Stimulated activated CD4-positive, alpha-beta T cell treated with anti-CD3 and anti-CD28 coated beads, TNF-alpha, amount 100 ng/mL, for 4 hours (primary cell): ENCODE results near the gene EXOC1L.

ENCODE experiments used
- DNase-seq, 3 experiments: peaks; one replicate each; pipeline ENCODE4 v3.0.0-alpha.2; 2020; ENCODE audit warnings: low read depth in 3 of 3

Gene EXOC1L

DNA sequence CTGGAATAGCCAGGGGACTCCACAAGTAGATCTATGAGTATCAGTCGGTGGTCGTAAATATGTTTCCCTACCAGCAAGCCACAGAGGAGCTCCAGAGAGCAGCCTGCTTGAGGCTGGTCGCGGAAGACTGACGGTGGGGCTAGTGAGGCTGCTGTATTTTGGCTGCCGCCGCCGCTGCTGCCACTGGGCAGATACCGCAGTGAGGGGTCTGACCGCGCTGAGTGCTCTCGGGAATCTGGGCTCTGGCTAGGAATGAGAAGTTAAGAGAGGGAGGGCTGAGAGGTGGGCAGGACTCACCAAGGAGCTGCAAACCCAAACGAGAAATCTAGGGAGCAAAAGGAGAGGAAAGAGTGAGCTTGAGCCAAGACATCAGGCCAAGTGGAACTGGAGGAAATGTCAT, at the start of gene EXOC1L:
Gene EXOC1L, plus strand, starts transcription at position 157 of the 400 bp plus-strand sequence. Its CDS starts 237 bp downstream, at position 394.
- DNase-seq = no peak

GRCh38 chr4:55770662-55771061, 48.9 kb upstream of the EXOC1L start:
- DNase-seq = no peak

- DNase-seq = no peak
These were observed 38.2 kb upstream of the EXOC1L start for GRCh38 chr4:55781341-55781740.

GRCh38 chr4:55781812-55782211, 37.8 kb upstream of the EXOC1L start:
- no peak for DNase-seq

GRCh38 chr4:55783584-55783983, 36.0 kb upstream of the EXOC1L start:
- no peak for DNase-seq

GRCh38 chr4:55784747-55785146, 34.8 kb upstream of the EXOC1L start:
- no peak for DNase-seq

DNA sequence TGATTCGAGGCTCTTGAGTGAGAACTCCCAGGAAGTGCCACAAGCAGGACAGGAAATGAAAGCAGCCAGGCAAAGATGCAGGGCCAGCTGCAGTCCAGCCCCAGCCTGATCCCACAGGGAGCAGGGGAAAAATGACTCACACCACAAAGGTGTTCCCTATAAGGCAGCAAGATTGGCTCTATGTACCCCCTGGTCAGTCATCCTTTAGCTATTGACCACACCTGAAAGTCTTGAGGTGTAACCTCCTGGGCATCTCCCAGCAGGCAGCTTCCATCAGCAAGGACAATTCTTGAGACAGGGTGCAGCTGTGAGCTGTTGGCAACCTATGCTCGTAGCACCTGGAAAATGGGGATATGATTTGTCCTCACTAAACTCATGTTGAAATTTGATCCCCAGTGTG, 27.9 kb upstream of the EXOC1L start:
- DNase-seq = no peak

GRCh38 chr4:55793479-55793878, 26.1 kb upstream of the EXOC1L start:
- DNase-seq = no peak

DNA sequence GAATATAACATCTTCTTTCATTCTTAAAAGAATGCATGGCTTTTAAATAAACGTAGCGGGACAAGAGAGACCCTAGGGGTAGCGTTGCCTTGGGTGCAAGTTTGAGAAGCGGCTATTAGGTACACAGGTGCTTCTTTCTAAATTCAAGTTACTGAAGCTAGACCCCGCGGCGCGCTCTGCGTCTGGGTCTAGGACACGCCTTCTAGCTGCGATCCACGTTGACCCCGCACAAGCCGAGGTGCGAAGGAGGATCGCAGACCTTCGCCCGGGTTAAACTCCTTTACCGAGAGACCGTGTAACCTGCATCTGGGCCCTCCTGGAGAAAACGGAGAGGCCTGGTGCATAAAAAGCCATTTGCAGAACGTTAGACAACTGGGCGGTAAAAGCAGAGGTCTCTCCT, 25.5 kb upstream of the EXOC1L start:
- no peak for DNase-seq

DNA sequence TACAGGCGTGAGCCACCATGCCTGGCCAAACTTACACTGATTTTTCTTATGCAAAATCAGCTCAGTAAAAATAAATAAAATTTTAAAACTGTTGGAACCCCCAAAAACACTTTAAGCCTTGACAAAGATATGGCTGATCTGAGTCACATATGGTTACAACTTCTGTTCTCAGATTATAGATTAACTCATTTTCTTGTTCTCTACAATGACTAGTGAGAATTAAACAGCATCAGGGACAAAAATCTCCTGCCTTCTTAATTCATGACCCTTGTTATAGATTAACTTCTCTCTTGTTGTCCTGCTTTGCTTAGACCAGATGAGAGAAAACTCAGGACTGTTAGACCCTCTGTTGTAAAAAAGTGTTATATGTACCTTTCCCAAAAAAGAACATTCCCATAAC, 24.2 kb upstream of the EXOC1L start:
- no peak for DNase-seq

- DNase-seq = no peak
These were observed 18.1 kb upstream of the EXOC1L start for GRCh38 chr4:55801498-55801897.

DNA sequence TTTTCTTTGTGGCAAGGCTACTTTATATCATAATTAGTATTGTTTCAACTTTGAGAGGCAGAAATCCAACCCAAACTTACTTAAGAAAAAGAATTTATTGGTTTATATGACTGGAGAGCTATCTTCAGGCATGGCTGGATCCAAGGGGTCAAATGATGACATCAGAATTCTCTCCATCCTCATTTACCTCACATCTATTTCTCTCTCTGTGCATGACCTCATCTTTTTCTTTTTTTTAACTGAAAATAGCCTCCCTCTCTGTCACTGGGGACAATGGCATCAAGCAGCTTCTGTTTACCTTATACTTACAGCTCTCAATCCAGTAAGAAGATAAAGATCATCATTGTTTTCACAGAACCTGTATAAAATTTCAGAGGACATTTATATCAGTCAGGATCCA, 12.0 kb upstream of the EXOC1L start:
- DNase-seq = no peak

- no peak for DNase-seq
These were observed 11.4 kb upstream of the EXOC1L start for GRCh38 chr4:55808186-55808585.

GRCh38 chr4:55808632-55809031, 11.0 kb upstream of the EXOC1L start:
- DNase-seq = no peak

- no peak for DNase-seq
These were observed 1.9 kb upstream of the EXOC1L start for GRCh38 chr4:55817691-55818090.

DNA sequence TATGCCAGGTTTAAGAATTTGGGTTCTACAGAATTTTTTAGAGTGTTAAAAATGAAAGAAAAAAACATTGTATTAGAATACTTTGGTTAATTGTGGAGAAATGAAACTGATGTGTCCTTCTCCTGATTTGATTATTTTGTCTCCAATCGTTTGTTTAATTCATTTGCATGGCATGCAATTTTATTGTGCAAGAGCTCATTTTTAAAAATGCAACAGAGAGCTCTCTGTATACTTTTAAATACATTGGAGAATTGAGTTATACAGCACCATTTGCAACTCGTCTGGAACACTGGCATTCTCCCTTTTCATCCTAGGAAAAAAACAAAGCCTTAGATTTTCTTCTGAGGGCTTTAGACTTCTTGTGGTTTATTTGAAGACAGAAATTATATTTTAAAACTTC, 689 bp downstream of the EXOC1L start:
- no peak for DNase-seq

GRCh38 chr4:55822329-55822728, 2.7 kb downstream of the EXOC1L start:
- no peak for DNase-seq

GRCh38 chr4:55824865-55825264, 5.3 kb downstream of the EXOC1L start:
- DNase-seq = no peak

DNA sequence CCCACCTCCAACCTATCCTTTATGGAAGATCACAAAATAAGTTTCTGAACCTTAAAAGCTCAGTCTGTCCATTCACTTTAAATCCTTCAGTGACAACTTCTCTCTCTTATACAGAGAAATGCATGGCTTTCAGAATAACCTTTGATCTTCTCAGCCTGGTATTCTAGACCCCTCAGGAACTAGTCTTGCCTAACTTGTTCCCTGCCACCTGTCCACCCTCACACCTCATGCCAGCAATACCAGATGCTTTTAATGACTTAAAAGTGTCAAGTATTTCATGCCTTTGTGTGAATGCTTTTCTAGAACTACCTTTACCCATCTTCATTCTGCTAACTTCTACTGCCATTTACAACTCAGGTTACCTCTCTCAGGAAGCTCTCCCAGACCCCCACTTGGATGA, 7.4 kb downstream of the EXOC1L start:
- DNase-seq = no peak

- DNase-seq = no peak
These were observed 8.0 kb downstream of the EXOC1L start for GRCh38 chr4:55827582-55827981.

GRCh38 chr4:55830048-55830447, 10.5 kb downstream of the EXOC1L start:
- DNase-seq = no peak

DNA sequence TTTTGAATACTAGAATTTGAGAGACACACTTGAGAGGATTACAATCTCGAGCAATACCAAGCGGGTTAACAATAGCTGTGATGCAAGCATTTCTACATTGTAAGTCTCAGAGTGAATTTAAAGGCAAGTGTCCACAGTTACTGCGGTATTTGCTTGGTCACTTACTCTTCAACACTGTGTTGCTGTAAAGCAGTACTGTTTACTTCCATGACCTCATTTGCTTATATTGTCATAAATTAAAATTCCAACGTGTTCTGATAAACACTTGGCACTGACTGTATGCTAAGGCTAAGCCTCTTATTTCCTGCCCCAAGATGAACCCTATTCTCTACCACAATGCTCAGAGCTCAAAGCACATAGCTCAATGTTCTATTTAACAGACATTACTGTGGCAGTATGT, 11.1 kb downstream of the EXOC1L start:
- no peak for DNase-seq

DNA sequence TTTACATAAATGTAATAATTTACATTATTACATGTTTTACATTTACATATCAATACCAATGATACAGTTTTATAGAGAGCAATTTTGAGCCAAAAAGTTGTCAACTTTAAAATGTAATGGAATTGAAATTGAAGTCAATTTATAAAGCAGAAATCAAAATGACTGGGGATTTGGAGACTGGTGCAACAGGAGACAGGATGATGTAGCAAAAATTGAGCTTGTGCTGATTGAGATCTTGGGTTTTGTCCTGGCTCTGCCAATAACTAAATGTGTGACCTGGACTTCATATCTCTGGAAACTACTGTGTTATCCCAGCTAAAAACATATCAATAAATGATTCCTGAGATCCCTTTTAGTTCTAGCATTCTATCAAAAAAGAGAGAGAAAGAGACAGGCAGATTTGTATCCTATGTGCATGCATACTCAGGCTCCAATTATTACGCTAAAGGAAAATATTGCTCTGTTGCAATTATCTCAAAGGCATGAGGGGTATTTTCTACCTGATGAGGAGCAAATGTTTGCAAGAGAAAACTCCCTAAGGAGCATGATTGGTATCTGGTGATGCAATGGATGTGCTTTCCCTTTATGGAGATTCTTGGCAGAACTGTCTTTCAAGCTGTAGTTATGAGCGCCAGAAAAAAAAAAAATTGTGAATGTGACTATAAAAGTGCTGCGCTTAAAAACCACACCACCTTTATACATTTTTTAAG, 14.7 kb downstream of the EXOC1L start:
- no peak for DNase-seq

GRCh38 chr4:55837903-55838302, 18.3 kb downstream of the EXOC1L start:
- DNase-seq = no peak
